ENCODE results near the gene IGF1.

IGF1 gene

GRCh38 chr12:102415515-102415914, 64.8 kb downstream of the IGF1 start:
- Histone ChIP-seq H3K9ac (ENCODE audit: low read length) (no peak overlapping the region), H3K4me2 (ENCODE audit: low read depth, low read length) (no peak overlapping the region), H3K27ac (ENCODE audit: low read length) (no peak overlapping the region), H3K27me3 (replicated peaks; ENCODE audit: insufficient read depth, low read length) (no peaks in the 10 kb centered on the region), H3K9me2 (replicated peaks; ENCODE audit: insufficient read depth, low read length) (no peaks in the 10 kb centered on the region), H4K20me1 (ENCODE audit: insufficient read depth, low read length) (no peaks in the 10 kb centered on the region), H3K4me3 (ENCODE audit: low read length) (no peak overlapping the region), H3K9me3 (replicated peaks; ENCODE audit: insufficient read depth, low read length) (no peaks in the 10 kb centered on the region), H3K4me1 (ENCODE audit: low read length) (no peaks in the 10 kb centered on the region), H3K79me2 (ENCODE audit: low read length) (no peaks in the 10 kb centered on the region), H3F3A (ENCODE audit: insufficient read depth, low read length) (no peaks in the 10 kb centered on the region), H2AFZ (ENCODE audit: low read length) (no peak overlapping the region), H3K36me3 (replicated peaks; ENCODE audit: insufficient read depth, low read length) (no peaks in the 10 kb centered on the region)
- TF ChIP-seq EZH2phosphoT487 (IDR thresholded peaks at IDR 0.05; ENCODE audit: low read length) (no peak), CTCF (IDR thresholded peaks at IDR 0.05; ENCODE audit: low read length) (no peak), EZH2 (optimal IDR thresholded peaks at IDR 0.05; ENCODE audit: low read depth, low read length) (no peak)
- no peak for DNase-seq

GRCh38 chr12:102413396-102413795, 67.0 kb downstream of the IGF1 start:
- no peak for TF ChIP-seq EZH2phosphoT487 (IDR thresholded peaks at IDR 0.05; ENCODE audit: low read length)

GRCh38 chr12:102410511-102410910, 69.9 kb downstream of the IGF1 start:
- Histone ChIP-seq H2AFZ (ENCODE audit: low read length) (no peak overlapping the region), H3K36me3 (replicated peaks; ENCODE audit: insufficient read depth, low read length) (no peaks in the 10 kb centered on the region), H4K20me1 (ENCODE audit: insufficient read depth, low read length) (no peaks in the 10 kb centered on the region), H3K27ac (ENCODE audit: low read length) (no peak overlapping the region), H3K4me1 (ENCODE audit: low read length) (no peaks in the 10 kb centered on the region), H3K9me3 (replicated peaks; ENCODE audit: insufficient read depth, low read length) (no peaks in the 10 kb centered on the region), H3K4me3 (ENCODE audit: low read length) (no peak overlapping the region), H3F3A (ENCODE audit: insufficient read depth, low read length) (no peaks in the 10 kb centered on the region), H3K27me3 (replicated peaks; ENCODE audit: insufficient read depth, low read length) (no peaks in the 10 kb centered on the region), H3K4me2 (ENCODE audit: low read depth, low read length) (no peak overlapping the region), H3K79me2 (ENCODE audit: low read length) (no peaks in the 10 kb centered on the region), H3K9ac (ENCODE audit: low read length) (no peak overlapping the region), H3K9me2 (replicated peaks; ENCODE audit: insufficient read depth, low read length) (no peaks in the 10 kb centered on the region)
- TF ChIP-seq EZH2 (optimal IDR thresholded peaks at IDR 0.05; ENCODE audit: low read depth, low read length) (no peak), EZH2phosphoT487 (IDR thresholded peaks at IDR 0.05; ENCODE audit: low read length) (no peak), CTCF (IDR thresholded peaks at IDR 0.05; ENCODE audit: low read length) (no peak)
- no peak for DNase-seq

More at GRCh38 chr12:102413396-102413795, 67.0 kb downstream of the IGF1 start:
- H3K9ac ChIP-seq (ENCODE audit: low read length), result no peak overlapping the region
- H3F3A ChIP-seq (ENCODE audit: insufficient read depth, low read length), result no peaks in the 10 kb centered on the region
- no peaks in the 10 kb centered on the region for H3K9me2 ChIP-seq (replicated peaks; ENCODE audit: insufficient read depth, low read length)
- H3K9me3 ChIP-seq (replicated peaks; ENCODE audit: insufficient read depth, low read length), result no peaks in the 10 kb centered on the region
- H3K27ac ChIP-seq (ENCODE audit: low read length), result no peak overlapping the region
- H3K79me2 ChIP-seq (ENCODE audit: low read length), result no peaks in the 10 kb centered on the region
- H2AFZ ChIP-seq (ENCODE audit: low read length), result no peak overlapping the region
- no peaks in the 10 kb centered on the region for H3K4me1 ChIP-seq (ENCODE audit: low read length)
- no peak overlapping the region for H3K4me3 ChIP-seq (ENCODE audit: low read length)
- DNase-seq, result no peak
- H3K4me2 ChIP-seq (ENCODE audit: low read depth, low read length), result no peak overlapping the region
- no peaks in the 10 kb centered on the region for H4K20me1 ChIP-seq (ENCODE audit: insufficient read depth, low read length)
- no peaks in the 10 kb centered on the region for H3K36me3 ChIP-seq (replicated peaks; ENCODE audit: insufficient read depth, low read length)
- no peaks in the 10 kb centered on the region for H3K27me3 ChIP-seq (replicated peaks; ENCODE audit: insufficient read depth, low read length)

GRCh38 chr12:102408487-102409297, 71.7 kb downstream of the IGF1 start:
- no peak overlapping the region for H3K27ac ChIP-seq (ENCODE audit: low read length)
- H4K20me1 ChIP-seq (ENCODE audit: insufficient read depth, low read length), result no peaks in the 10 kb centered on the region
- no peak overlapping the region for H3K9ac ChIP-seq (ENCODE audit: low read length)
- no peaks in the 10 kb centered on the region for H3K4me1 ChIP-seq (ENCODE audit: low read length)
- no peaks in the 10 kb centered on the region for H3K27me3 ChIP-seq (replicated peaks; ENCODE audit: insufficient read depth, low read length)
- H3K36me3 ChIP-seq (replicated peaks; ENCODE audit: insufficient read depth, low read length), result no peaks in the 10 kb centered on the region
- DNase-seq, result no peak
- H3F3A ChIP-seq (ENCODE audit: insufficient read depth, low read length), result no peaks in the 10 kb centered on the region
- H3K9me2 ChIP-seq (replicated peaks; ENCODE audit: insufficient read depth, low read length), result no peaks in the 10 kb centered on the region
- H3K79me2 ChIP-seq (ENCODE audit: low read length), result no peaks in the 10 kb centered on the region
- no peak overlapping the region for H3K4me3 ChIP-seq (ENCODE audit: low read length)
- TF ChIP-seq EZH2 (optimal IDR thresholded peaks at IDR 0.05; ENCODE audit: low read depth, low read length) (no peak), EZH2phosphoT487 (IDR thresholded peaks at IDR 0.05; ENCODE audit: low read length) (no peak), CTCF (IDR thresholded peaks at IDR 0.05; ENCODE audit: low read length) (no peak)
- no peak overlapping the region for H2AFZ ChIP-seq (ENCODE audit: low read length)
- no peak overlapping the region for H3K4me2 ChIP-seq (ENCODE audit: low read depth, low read length)
- no peaks in the 10 kb centered on the region for H3K9me3 ChIP-seq (replicated peaks; ENCODE audit: insufficient read depth, low read length)

All from MM.1S (cell line).